GM23248 (cell line): Measurements from ENCODE around the gene BIRC6.

ENCODE experiments used
- EZH2 ChIP-seq: fragments of 200-600 bp; sonication (generic); IDR thresholded peaks from 2 replicates; pipeline ENCODE4 v1.6.1; 2018; ENCODE audit warnings: antibody characterized with exemption, mild to moderate bottlenecking; ENCODE audit not compliant: insufficient read depth, poor library complexity, severe bottlenecking
- EZH2phosphoT487 ChIP-seq: fragments of 200-600 bp; sonication (generic); IDR thresholded peaks from 2 replicates; pipeline ENCODE4 v1.6.1; 2018; ENCODE audit warnings: antibody characterized with exemption, moderate library complexity, mild to moderate bottlenecking, low read depth; ENCODE audit not compliant: insufficient read depth

GRCh38 chr2:32562906-32563305 lies 206.1 kb downstream of the BIRC6 start:
- TF ChIP-seq EZH2phosphoT487, result no peak
- TF ChIP-seq EZH2, result no peak
